SHP77 (cell line): ENCODE results near the gene CEP170.
"Not testable (repeated sequence)": the region's sequence is repeated elsewhere in the genome, so short reads cannot be mapped to it uniquely, and the experiment has no call there.

Experiments used
- DNase-seq, 2 experiments: peaks; one replicate each; lab custom pipeline; 2025; lab: John Stamatoyannopoulos, UW

The CEP170 gene

DNA sequence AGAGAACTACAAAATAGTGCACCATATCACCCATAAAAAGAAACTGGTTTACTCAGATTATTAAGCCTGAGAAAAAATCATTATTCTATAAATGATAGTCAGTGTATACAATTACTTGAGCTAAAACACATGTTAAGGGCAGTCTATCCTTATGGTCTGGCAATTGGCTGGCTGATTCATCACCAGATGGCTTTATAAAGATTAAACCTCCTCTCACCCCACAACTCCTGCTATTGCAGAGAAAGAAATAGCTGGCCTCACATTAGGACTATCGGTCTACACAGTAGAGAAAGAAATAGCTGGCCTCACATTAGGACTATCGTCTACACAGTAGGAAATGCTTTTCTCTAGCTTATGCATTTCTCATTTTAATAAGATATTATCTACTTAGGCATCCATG is 21.2 kb downstream of the CEP170 start:
- DNase-seq: no peak

DNA sequence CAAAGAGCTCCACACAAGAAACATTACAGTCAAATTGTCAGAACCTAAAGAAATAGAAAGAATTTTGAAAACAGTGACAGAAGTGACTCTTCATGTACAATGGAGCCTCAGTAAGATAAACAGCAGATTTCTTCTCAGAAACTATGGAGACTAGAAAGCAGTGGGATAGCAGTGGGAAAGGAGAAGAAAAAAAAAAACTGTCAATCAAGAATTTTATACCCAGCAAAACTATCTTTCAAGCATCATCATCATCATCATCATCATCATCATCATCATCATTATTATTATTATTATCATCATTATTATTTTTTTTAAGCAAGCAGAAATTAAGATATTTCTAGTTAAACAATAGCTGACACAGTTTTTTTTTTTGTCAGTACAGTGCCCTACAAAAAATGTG is 24.2 kb downstream of the CEP170 start:
- DNase-seq: peak in 1 of 2 experiments; percentile 19

DNA sequence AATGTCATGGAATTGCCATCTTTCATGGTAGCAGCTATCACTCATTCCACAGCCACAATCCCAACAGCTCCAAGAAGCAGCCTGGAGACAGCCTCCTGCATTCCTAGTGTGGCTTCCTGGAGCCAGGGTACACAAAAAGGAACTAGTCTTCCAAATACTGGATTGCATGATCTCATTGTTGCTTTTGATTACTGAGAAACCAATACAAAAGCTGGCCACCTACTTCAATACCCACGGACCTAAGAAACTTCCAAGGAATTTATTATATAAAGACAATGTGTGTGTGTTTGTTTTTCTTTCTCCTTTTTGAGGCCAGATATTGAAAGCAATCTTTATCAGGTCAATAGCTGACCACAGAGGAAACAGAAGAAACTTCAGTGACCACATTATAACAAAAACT is 25.6 kb downstream of the CEP170 start:
- no peak for DNase-seq

DNA sequence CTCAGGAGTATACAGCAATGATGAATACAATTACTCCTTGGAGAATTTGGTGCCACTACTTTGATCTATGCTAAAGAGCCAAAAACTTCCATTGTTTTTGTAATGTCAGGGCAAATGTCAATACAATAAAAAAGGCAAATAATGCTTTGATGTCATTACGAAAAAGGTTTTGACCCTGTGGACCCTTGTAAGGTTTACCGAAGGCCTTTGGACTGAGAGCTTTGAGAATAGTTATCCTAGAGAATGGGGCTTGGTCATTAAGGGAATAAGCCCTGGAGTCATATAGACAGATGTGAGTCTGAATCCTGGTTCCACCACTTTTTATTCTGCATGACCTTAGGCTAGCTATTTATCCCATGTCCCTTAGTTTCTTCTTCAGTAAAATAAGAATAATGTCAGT is 27.5 kb downstream of the CEP170 start:
- DNase-seq: no peak

DNA sequence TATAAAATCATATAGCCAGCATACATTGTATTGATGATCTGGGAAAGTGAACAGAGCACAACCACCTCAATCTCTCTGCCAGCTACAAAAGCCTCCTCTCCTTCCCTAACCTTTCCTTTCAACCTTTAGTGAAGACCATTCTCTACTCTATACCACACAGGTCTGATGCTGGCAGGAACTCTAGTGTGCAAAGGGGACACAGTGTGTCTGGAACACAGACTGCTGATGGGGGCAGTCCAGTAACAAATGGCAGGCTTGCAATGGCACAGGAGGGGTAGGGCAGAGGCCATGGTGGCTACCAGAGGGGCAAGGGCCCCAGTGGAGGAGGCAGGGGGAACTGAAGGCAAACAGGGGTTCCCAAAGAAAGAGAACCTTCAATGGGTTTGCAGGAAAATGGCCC is 37.0 kb downstream of the CEP170 start:
- DNase-seq: no peak

DNA sequence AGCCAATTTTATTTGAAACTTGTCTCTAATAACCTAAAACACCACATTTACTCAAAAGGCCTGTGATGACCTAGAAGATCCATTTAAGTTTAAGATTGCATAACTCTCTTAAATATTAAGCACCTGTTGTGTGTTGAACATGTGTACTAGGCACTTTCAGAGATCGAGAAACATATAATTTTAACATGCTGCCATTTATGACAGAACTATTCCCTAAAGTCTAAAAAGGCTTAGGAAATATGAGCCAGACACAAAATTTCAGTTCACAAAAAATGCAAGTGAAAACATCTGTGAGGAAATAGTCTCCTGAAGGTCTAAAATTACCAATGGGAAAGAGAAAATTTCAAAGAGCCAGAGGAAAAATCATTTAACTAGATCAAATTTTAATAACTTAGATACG is 37.7 kb downstream of the CEP170 start:
- DNase-seq: no peak

DNA sequence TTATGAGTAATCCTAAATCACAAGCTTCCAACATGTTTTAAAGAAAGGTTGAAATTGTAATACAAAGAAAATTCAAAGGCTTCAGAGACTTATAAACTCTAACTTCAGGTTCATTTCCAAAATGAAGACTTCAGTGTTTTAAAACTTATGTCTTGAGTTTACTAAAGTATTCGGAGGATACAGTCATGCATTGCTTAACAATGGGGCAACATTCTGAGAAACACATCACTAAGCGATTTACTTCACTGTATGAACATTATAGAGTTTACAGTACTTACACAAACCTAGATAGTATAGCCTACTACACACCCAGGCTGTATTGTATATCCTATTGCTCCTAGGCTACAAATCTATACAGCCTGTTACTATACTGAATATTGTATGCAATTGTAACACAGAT is 38.3 kb downstream of the CEP170 start:
- no peak for DNase-seq

DNA sequence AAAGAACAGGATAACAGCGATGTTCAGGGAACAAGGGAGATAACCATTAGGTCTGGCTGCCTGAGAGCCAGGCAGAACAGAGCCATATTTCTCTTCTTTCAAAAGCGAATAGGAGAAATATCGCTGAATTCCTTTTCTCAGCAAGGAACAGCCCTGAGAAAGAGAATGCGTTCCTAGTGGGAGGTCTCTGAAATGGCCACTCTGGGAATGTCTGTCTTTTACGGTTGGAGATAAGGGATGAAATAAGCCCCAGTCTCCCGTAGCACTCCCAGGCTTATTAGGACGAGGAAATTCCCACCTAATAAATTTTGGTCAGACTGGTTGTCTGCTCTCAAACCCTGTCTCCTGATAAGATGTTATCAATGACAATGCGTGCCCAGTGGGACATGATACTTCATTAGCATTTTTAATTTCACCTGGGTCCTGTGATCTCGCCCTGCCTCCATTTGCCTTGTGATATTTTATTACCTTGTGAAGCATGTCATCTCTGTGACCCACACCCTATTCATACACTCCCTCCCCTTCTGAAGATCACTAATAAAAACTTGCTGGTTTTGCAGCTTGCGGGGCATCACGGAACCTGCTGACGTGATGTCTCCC is 39.7 kb downstream of the CEP170 start:
- not testable (repeated sequence) for DNase-seq

DNA sequence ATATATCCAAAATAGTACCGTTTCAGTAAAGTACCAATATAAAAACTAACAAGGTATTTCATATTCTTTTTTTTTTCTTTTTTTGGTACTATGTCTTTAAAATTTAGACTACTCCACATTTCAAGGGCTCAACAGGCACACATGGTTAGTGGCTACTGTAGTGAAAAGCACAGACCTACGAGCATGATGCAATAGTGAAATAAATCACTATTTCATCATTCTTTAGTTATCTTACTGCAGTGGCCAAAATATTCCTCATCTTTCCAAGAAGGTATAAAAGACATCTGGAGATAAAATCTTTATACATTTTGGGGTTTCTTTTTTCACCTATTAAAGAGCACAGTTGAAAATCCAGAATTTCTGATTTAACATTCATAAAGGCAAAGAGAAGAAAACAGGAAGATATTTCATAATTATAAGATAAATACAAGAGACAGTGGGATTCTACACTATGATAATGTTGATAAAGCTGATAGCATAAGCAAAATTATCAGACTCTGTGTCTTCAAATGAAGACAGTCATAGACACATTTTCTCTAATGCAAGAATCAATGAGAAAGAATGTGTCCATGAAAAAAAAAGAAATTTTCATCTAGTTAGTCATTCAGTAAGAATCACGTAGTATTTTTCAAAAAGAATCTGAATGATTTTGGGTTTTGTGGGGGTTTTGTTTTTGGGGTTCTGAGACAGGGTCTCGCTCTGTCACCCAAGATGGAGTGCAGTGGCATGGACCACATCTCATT is 41.9 kb downstream of the CEP170 start:
- no peak for DNase-seq

DNA sequence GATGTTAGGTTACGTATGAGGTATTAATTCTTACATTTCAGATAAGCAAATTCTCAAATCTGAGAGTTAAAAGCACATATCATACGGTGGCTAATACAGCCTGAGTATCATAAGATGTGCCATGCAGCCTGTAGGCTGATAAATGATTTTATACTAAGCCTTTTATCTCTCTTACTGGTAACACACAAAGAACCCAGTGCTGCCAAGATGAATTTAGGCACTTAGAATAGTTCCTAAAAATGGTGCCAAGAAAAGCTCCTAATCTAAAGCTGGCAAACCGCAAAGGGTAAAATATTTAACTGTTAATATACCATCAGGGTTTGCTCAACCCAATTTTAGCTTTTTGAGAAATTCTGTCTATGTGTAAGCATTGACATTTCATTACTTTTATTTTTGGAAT is 43.1 kb downstream of the CEP170 start:
- not testable (repeated sequence) for DNase-seq

DNA sequence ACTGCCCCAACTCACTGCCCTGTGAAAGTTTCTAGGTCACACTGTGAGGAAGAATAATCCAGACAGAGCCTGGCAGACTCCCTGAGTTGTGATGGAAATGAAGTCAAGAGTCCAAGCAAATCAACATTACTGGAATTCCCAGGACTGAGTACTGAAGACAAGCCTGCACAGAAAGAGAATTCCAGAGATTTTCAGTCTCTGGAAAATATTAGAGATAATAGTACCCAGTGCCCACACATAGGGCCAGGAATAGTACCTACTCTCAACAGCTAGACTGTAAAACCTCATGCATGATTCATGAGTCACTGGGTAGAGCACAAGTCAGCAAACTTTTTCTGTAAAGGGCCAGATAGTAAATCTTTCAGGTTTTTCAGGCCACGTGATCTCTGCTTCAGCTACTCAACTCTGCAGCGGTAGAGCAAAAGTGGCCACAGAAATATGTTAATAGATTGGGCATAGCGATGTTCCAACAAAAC is 50.0 kb downstream of the CEP170 start:
- DNase-seq: not testable (repeated sequence)

DNA sequence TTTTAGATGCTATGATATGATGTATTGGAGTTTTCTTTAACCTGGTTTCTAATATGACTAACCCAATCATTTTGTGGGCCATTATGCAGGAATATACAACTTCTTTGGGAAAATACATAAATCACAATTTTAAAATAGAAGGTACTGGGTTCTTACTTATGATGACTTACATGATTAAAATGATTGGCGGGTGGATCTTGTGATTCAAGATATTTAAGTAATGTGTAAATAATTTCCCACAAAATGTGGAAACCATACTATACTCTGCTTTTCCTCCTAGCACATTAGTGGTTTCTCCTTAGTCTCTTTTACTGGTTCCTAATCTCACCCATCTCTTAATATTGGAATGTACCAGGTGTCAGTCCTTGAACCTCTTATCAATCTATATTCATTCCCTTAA is 50.7 kb downstream of the CEP170 start:
- DNase-seq: not testable (repeated sequence)

DNA sequence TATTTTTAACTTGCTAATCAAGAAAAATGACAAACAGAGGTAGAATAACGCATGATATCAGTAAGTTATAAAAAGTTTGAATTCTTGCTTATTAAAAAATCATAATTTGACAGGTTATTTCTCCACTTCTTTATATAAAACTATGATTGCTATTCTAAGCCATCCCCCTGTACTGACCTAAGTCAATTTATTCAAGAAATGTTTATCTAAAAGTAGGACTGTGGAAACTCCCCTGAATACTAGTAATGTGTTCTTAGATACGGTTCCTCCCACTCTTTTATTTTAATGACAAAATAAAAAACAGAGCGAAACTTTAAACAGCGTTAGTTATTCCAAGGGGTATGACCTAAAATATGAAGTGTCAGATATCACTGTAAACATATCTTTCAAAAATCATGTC is 51.9 kb downstream of the CEP170 start:
- not testable (repeated sequence) for DNase-seq

DNA sequence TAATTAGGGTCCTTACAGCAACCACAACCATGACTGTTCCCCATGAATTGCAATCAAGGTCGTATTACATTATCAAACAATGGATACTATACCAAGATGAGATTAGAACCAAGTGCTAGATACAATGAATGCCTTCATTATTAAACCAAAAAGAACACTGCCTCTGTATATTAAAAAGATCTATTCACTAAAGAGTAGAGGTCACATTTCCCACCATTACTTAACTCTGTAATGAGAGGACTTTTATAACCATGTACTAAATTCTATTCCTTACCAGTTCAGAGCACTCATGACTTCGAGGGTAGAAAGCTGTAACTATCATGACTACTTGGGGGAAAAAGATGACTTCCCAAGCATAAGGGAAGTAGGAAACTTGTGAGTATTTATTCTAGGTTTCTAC is 53.8 kb downstream of the CEP170 start:
- not testable (repeated sequence) for DNase-seq

DNA sequence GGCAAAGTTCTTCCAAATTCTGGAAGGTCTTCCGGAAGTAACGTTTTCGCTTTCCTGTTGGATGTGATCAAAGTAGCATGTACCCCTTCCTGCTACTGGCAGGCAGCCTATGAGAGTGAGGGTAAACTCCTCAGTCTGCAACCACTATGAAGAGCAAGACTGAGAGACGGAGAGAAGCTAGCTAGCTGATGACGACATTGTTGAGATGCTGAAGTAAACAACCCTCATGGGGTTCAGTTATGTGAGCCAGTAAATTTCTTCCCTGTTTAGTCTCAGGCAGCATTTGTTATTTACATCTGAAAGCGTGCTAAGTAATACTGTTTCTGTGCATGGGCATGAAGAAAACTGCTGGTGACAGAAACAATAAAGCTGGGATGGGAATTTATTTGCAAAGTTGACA is 57.6 kb downstream of the CEP170 start:
- not testable (repeated sequence) for DNase-seq

DNA sequence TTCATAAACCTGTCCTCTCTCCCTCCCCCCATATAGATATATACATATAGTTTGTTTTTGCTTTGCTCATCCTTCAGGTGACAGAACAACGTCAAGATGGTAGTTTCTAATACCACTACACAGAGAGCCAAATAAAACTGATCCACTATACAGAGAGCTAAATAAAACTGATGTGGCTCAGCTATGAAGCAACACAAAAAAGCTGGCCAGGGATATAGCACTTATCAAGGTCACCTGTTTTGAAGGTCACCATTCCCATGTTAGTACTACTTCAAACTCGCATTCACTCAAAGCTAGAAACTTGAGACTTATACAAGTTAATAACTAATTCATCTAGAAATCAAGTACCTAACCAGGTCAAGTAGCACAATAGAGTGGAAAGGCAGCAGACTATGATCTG is 61.8 kb downstream of the CEP170 start:
- not testable (repeated sequence) for DNase-seq

DNA sequence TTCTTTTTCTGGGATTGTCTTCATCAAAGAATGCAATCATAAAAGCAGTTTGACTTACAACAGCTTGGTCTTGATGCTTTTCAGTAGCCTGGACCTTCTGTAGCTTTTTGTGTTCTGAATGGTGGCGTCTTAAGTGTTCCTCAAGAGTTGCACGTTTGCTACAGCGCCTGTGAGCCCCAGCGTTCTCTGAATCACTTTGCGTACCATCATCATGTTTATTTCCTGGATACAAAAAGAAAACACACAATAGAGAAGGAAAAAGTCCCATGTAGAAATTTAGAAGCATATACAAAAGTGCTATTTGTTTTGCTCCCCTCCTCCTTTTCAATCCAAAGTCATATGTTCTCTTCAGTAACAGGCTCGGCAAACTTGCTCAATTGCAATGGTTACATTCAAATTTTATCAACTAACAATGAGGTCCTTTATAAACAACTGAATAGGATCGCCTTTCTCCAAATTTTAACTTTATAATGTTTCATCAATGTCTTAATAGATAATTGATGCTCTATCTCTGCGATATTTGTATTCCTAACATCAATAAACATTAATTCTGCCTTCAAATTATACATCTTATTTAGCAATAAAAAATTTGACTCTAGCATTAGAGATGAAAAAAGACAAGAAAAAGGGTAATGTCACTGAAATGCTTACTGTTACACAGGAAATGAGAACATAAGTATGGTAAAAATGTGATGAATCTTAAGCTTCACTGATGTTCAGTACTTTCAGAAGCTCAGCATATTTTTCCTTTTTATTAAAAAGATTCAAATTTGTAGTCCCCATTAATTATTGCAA is 68.7 kb downstream of the CEP170 start:
- DNase-seq: not testable (repeated sequence)

DNA sequence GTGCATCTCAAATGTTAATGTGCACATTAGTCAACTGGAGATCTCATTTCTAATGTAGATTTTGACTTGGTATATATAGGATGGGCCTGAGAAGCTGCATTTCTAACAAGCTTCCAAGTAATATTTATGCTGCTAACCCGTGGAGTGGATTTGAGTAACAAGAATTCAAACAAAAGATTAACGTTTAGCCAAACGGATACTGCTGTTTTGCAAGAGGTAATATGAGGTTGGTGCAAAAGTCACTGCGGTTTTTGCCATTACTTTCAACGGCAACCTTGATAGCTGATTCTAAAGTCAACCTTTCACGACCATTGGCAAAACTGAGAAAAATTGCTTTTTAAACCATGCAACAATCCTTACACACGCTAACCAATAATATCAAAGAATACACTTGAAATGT is 70.3 kb downstream of the CEP170 start:
- not testable (repeated sequence) for DNase-seq

DNA sequence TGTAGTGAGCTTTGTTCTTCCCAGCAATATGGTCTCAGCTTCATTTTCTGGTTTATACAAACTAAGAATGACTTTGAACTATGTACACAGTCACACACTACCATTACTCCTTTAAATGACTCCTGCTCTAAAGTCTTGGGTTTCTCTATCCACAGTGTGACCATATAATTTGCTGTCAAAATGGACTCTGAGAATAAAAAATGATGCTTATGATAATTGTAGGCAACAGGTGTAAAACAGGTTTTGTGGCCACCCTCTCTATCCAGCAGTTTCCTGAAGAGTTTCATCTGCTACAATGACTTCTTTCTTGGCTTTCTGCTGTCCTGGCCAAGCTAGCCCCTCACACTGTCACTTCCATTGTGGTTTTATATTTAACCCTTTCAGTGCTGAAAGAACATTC is 71.4 kb downstream of the CEP170 start:
- not testable (repeated sequence) for DNase-seq

DNA sequence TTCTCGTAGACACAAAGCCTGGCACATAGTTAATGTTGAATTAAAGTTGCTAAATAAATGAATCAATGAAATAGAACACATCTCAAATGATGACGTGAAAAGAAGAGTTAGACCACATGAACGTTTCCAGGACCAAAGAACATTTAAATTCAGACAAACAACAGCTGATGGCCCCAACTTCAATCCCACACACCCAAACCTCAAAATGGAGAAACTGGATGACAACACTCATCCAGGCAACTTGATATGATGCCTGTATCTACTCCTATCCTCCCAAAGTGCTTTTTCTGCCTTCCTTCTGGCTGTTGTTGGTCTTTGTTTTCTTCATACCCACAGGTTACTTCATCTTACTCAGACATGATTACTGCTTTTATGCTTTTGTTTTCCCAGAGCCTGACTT is 71.9 kb downstream of the CEP170 start:
- DNase-seq: not testable (repeated sequence)

DNA sequence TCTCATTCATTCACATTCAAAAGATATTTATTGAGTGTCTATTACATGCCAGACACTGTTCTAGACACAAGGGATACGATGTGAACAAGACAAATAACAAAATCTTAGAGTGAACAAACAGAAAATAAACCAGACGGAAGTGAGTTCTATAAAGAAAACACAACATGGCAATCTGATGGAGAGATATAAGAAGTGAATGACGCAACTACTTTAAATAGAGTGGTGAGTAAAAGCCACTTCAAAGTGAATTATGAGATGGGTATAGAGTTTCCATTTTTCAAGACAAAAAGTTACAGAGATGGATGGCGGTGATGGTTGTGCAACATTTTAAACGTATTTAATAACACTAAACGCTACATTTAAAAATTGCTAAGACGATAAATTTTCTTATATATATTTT is 75.4 kb downstream of the CEP170 start:
- no peak for DNase-seq

DNA sequence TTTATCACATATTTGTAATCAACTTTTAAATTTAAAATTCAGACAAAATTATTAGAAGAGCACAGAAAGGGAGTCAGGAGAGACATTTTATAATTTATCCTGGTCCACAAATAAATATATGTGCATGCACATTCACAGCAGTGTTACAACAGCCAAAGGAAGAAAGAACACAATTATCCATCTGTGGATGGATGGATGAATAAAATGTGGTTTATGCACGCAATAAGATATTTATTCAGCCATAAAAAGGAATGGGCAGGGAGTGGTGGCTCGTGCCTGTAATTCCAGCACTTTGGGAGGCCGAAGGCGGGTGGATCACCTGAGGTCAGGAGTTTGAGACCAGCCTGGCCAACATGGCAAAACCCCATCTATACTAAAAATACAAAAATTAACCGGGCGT is 77.3 kb downstream of the CEP170 start:
- not testable (repeated sequence) for DNase-seq
